ENCODE data around the gene SPTLC1. TPM values are rescaled to one million over a fixed set of nuclear protein-coding genes. Genes with fewer than 3 reads are reported as not detected.
A peak's percentile ranks its signal among the peaks of the same experiment; 100 is the strongest.

The SPTLC1 gene
- total and polyA plus RNA-seq, 4 experiments from 2014 or later: 45.6 to 57.9 (median 56.8) TPM

DNA sequence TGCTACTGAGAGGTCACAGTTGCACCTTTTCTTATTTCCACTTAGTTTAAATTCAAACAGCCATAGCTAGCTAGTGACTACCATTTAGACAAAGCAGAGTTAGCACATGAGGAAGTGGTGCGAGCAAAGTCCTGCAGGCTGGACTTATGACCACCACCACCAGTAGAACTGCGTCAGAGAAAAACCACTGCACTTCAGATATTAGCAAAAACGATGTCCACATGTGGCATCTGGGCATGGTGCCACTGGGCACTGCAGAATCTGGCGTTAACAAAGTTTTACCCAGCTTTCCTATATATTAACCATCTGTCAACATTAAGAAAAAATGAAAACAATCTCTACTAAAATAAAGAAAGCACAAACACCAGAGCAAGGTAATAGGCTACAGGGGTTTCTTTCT, 80.1 kb downstream of the SPTLC1 start:
- intact Hi-C loops (cut with micrococcal nuclease): no loop called here
- CTCF ChIA-PET (ENCODE audit: partially characterized antibody): interaction anchor here (1.5 kb wide), 1 partner anchor 277 kb away, joined by 3 read pairs; no protein-coding TSS in a partner anchor
- no peak overlapping the region for H3K4me3 ChIP-seq (ENCODE audit: low read length in 2 of 2)
- H3K27ac Mint-ChIP-seq: peak overlapping the region in 1 of 7 donors; percentile 36
- no peaks in the 10 kb centered on the region for H3K4me1 ChIP-seq (ENCODE audit: insufficient read depth, low read length)
- H3K27ac ChIP-seq (ENCODE audit: low read depth, low read length): no peak overlapping the region
- H3K27me3 ChIP-seq (ENCODE audit: insufficient read depth, low read length): no peaks in the 10 kb centered on the region
- H3K27me3 Mint-ChIP-seq: no peaks in the 10 kb centered on the region
- no peaks in the 10 kb centered on the region for H3K9me3 ChIP-seq (ENCODE audit: control insufficient read depth in 1 of 2, low read length in 2 of 2)
- POLR2A ChIA-PET (ENCODE audit: partially characterized antibody): no interaction called here
- peaks cover 29% of the 10 kb centered on the region for H3K36me3 ChIP-seq (ENCODE audit: insufficient read depth, low read length)
- no peak for DNase-seq
- peaks cover 67 to 76% of the 10 kb centered on the region in 2 donors for H3K36me3 Mint-ChIP-seq
- H3K4me3 Mint-ChIP-seq: no peak overlapping the region
- H3K9me3 Mint-ChIP-seq: no peaks in the 10 kb centered on the region
- H3K4me1 Mint-ChIP-seq: no peaks in the 10 kb centered on the region

DNA sequence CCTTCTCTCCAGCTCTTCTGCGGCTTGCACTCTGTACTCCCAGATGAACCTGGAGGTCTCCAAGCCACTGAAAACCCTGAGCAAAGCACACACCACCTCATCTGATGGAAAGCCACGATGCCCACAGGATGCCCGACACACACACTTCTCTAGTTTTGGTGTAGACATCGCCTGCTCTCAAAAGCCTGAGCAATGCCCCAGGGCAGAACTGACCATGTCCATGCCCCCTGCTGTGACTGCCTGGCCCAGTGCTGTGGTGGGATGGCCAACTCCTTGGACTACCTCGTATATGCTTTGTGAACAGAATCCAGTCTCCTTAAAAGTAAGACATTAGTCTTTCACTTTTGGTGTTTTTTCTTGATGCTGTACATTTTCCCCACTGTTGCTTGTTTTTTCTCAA, 81.2 kb downstream of the SPTLC1 start:
- DNase-seq: no peak
- Mint-ChIP-seq H3K4me1 (no peaks in the 10 kb centered on the region), H3K9me3 (no peaks in the 10 kb centered on the region), H3K4me3 (no peak overlapping the region), H3K27ac (peak overlapping the region in 1 of 7 donors; percentile 38), H3K27me3 (no peaks in the 10 kb centered on the region), H3K36me3 (peaks cover 68 to 81% of the 10 kb centered on the region in 2 donors)
- no peaks in the 10 kb centered on the region for H3K9me3 ChIP-seq (ENCODE audit: control insufficient read depth in 1 of 2, low read length in 2 of 2)
- ChIA-PET CTCF (ENCODE audit: partially characterized antibody) (no interaction called here), POLR2A (ENCODE audit: partially characterized antibody) (no interaction called here)
- no peak overlapping the region for H3K27ac ChIP-seq (ENCODE audit: low read depth, low read length)
- peaks cover 29% of the 10 kb centered on the region for H3K36me3 ChIP-seq (ENCODE audit: insufficient read depth, low read length)
- no peaks in the 10 kb centered on the region for H3K27me3 ChIP-seq (ENCODE audit: insufficient read depth, low read length)
- H3K4me3 ChIP-seq (ENCODE audit: low read length in 2 of 2): no peak overlapping the region
- intact Hi-C loops (cut with micrococcal nuclease): no loop called here
- no peaks in the 10 kb centered on the region for H3K4me1 ChIP-seq (ENCODE audit: insufficient read depth, low read length)

DNA sequence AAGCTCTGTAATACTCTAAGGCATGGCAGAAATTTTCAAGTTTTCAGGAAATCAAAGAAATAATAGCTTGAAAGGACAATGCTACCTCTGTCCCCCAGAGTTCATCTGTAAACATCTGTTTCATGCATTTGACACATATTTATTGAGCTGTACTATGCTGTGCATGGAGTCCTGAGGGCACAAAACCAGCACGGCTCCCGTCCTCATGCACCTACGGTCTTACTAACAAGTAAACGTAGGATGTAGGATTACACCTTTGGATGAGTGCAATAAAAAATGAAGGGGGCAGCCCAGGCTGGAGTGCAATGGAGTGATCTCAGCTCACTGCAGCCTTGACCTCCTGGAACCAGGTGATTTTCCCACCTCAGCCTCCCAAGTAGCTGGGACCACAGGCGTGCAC, 81.9 kb downstream of the SPTLC1 start:
- Mint-ChIP-seq H3K4me3 (no peak overlapping the region), H3K4me1 (no peaks in the 10 kb centered on the region), H3K27me3 (no peaks in the 10 kb centered on the region), H3K36me3 (peaks cover 63 to 75% of the 10 kb centered on the region in 2 donors), H3K9me3 (no peaks in the 10 kb centered on the region), H3K27ac (no peak overlapping the region)
- CTCF ChIA-PET (ENCODE audit: partially characterized antibody): no interaction called here
- no peak overlapping the region for H3K27ac ChIP-seq (ENCODE audit: low read depth, low read length)
- no peaks in the 10 kb centered on the region for H3K27me3 ChIP-seq (ENCODE audit: insufficient read depth, low read length)
- intact Hi-C loops (cut with micrococcal nuclease): no loop called here
- no peak for DNase-seq
- POLR2A ChIA-PET (ENCODE audit: partially characterized antibody): no interaction called here
- no peaks in the 10 kb centered on the region for H3K9me3 ChIP-seq (ENCODE audit: control insufficient read depth in 1 of 2, low read length in 2 of 2)
- no peak overlapping the region for H3K4me3 ChIP-seq (ENCODE audit: low read length in 2 of 2)
- no peaks in the 10 kb centered on the region for H3K4me1 ChIP-seq (ENCODE audit: insufficient read depth, low read length)
- H3K36me3 ChIP-seq (ENCODE audit: insufficient read depth, low read length): peaks cover 29% of the 10 kb centered on the region

DNA sequence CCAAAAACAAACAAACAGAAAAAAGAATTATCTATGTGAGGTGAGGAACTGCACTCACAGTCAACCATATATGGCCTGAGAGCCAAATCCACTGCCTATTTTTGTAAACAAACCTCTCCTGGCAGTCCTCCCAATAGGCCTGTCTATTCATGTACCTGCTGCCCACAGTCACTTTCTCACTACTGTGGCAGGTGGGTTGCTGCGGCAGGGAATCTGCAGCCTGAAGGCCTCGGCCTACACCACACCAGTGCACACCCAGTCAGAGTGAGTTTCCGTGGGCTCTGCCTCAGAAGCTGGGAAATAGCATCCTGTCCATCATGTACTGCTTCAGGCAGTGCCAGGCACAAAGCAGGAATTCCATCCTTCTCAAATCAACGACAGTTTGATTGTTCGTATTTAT, 82.3 kb downstream of the SPTLC1 start:
- no peak overlapping the region for H3K4me3 Mint-ChIP-seq
- Histone ChIP-seq H3K36me3 (ENCODE audit: insufficient read depth, low read length) (peaks cover 25% of the 10 kb centered on the region), H3K9me3 (ENCODE audit: control insufficient read depth in 1 of 2, low read length in 2 of 2) (no peaks in the 10 kb centered on the region), H3K4me1 (ENCODE audit: insufficient read depth, low read length) (no peaks in the 10 kb centered on the region), H3K4me3 (ENCODE audit: low read length in 2 of 2) (no peak overlapping the region), H3K27ac (ENCODE audit: low read depth, low read length) (no peak overlapping the region), H3K27me3 (ENCODE audit: insufficient read depth, low read length) (no peaks in the 10 kb centered on the region)
- H3K4me1 Mint-ChIP-seq: no peaks in the 10 kb centered on the region
- no peak for DNase-seq
- H3K27me3 Mint-ChIP-seq: no peaks in the 10 kb centered on the region
- no peaks in the 10 kb centered on the region for H3K9me3 Mint-ChIP-seq
- ChIA-PET CTCF (ENCODE audit: partially characterized antibody) (no interaction called here), POLR2A (ENCODE audit: partially characterized antibody) (no interaction called here)
- peaks cover 58 to 71% of the 10 kb centered on the region in 2 donors for H3K36me3 Mint-ChIP-seq
- H3K27ac Mint-ChIP-seq: no peak overlapping the region
- intact Hi-C loops (cut with micrococcal nuclease): no loop called here

DNA sequence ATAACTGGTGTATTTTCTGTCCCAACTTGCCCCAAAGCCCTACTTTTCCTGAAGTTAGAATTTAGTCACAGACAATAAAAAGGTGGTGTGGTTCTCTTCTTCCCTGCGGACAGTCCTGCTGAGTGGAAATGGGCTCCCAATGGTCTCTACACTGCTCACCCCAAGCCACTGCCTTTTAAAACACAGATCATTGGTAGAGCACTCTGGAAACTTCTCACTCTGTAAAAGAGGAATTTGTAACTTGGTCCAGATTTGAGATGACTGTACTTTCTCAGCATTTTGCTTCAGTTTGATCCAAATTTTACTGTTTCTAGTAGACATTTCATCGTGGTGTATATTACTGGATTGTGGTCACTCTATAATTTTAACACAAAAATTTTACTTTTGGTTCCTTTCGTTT, 84.8 kb downstream of the SPTLC1 start:
- peak overlapping the region in 1 of 7 donors; percentile 1 for H3K27ac Mint-ChIP-seq
- Histone ChIP-seq H3K9me3 (ENCODE audit: control insufficient read depth in 1 of 2, low read length in 2 of 2) (no peaks in the 10 kb centered on the region), H3K27me3 (ENCODE audit: insufficient read depth, low read length) (no peaks in the 10 kb centered on the region), H3K4me3 (ENCODE audit: low read length in 2 of 2) (no peak overlapping the region), H3K36me3 (ENCODE audit: insufficient read depth, low read length) (peaks cover 13% of the 10 kb centered on the region), H3K27ac (ENCODE audit: low read depth, low read length) (no peak overlapping the region), H3K4me1 (ENCODE audit: insufficient read depth, low read length) (no peaks in the 10 kb centered on the region)
- CTCF ChIA-PET (ENCODE audit: partially characterized antibody): no interaction called here
- POLR2A ChIA-PET (ENCODE audit: partially characterized antibody): no interaction called here
- H3K4me1 Mint-ChIP-seq: no peaks in the 10 kb centered on the region
- intact Hi-C loops (cut with micrococcal nuclease): no loop called here
- H3K36me3 Mint-ChIP-seq: peaks cover 35 to 51% of the 10 kb centered on the region in 2 donors
- no peak for DNase-seq
- H3K9me3 Mint-ChIP-seq: no peaks in the 10 kb centered on the region
- no peak overlapping the region for H3K4me3 Mint-ChIP-seq
- no peaks in the 10 kb centered on the region for H3K27me3 Mint-ChIP-seq

DNA sequence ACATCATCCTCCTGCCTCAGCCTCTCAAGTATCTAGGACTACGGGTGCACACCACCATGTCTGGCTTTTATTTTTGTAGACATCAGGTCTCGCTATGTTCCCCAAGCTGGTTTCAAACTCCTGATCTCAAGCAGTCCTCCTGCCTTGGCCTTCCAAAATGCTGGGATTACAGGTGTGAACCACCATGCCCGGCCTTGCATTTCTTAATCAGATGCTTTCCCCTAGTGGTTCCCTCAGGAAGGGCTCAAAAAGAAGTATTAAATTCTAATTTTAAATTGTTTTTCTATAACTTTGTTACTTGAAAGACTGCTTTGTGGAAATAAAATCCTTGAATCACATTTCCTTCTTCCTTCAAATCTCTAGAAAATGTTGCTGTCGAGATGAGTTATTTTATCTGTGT, 85.7 kb downstream of the SPTLC1 start:
- Histone ChIP-seq H3K27me3 (ENCODE audit: insufficient read depth, low read length) (no peaks in the 10 kb centered on the region), H3K27ac (ENCODE audit: low read depth, low read length) (no peak overlapping the region), H3K9me3 (ENCODE audit: control insufficient read depth in 1 of 2, low read length in 2 of 2) (no peaks in the 10 kb centered on the region), H3K36me3 (ENCODE audit: insufficient read depth, low read length) (peaks cover 10% of the 10 kb centered on the region), H3K4me1 (ENCODE audit: insufficient read depth, low read length) (no peaks in the 10 kb centered on the region), H3K4me3 (ENCODE audit: low read length in 2 of 2) (no peak overlapping the region)
- intact Hi-C loops (cut with micrococcal nuclease): no loop called here
- no peak for DNase-seq
- Mint-ChIP-seq H3K9me3 (no peaks in the 10 kb centered on the region), H3K4me1 (no peaks in the 10 kb centered on the region), H3K27me3 (no peaks in the 10 kb centered on the region), H3K27ac (no peak overlapping the region), H3K4me3 (peak overlapping the region in 1 of 8 donors; percentile 65), H3K36me3 (peaks cover 28 to 43% of the 10 kb centered on the region in 2 donors)
- CTCF ChIA-PET (ENCODE audit: partially characterized antibody): no interaction called here
- POLR2A ChIA-PET (ENCODE audit: partially characterized antibody): no interaction called here

DNA sequence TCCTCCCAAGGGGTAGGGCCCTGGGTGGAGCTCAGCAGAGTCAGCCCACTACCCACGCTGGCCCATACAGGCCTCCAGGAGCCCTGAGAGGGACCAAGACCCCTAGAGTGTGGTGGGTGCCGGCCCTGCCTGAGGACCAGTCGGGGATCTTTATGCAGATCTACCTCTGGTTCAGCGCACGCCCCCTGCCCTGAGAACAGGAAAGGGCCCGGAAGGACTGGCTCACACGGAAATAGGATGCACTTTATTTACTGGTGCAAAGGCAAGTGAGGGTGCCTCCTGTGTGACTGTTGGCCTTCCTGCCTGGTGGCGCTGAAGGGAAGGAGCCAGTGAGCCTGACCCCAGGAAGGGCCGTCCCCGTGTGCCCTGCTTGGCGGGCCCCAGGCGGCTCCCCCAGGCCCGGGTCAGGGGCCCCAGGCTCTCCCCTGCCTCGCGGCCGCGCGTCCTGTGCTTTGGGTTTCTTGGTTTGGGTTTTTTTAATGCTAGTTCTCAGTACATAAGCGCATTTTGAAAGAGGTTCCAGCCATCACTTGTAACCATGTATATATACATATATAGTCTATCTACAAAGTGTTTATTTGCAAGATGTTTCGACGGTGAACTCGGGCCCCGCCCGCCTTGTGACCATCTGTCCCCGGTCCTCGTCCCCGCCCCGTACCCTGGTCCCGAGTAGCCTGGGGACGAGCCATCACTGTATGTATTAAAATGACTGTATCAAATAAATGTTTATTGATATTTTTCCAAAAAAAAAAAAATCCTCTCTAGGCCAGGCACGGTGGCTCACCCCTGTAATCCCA, 88.8 kb downstream of the SPTLC1 start:
- CTCF ChIA-PET (ENCODE audit: partially characterized antibody): no interaction called here
- no peaks in the 10 kb centered on the region for H3K4me1 Mint-ChIP-seq

More for the DNA sequence above, 88.8 kb downstream of the SPTLC1 start:
- peaks cover 0 to 10% (median 2%) of the 10 kb centered on the region in 8 donors for H3K9me3 Mint-ChIP-seq
- H3K27me3 ChIP-seq (ENCODE audit: insufficient read depth, low read length): no peaks in the 10 kb centered on the region
- H3K36me3 ChIP-seq (ENCODE audit: insufficient read depth, low read length): no peaks in the 10 kb centered on the region
- DNase-seq: no peak
- peaks cover 10 to 19% of the 10 kb centered on the region in 2 donors for H3K36me3 Mint-ChIP-seq
- no peaks in the 10 kb centered on the region for H3K27me3 Mint-ChIP-seq
- no peak overlapping the region for H3K4me3 Mint-ChIP-seq
- H3K4me1 ChIP-seq (ENCODE audit: insufficient read depth, low read length): no peaks in the 10 kb centered on the region
- no peak overlapping the region for H3K4me3 ChIP-seq (ENCODE audit: low read length in 2 of 2)
- H3K27ac ChIP-seq (ENCODE audit: low read depth, low read length): no peak overlapping the region
- no peak overlapping the region for H3K27ac Mint-ChIP-seq
- intact Hi-C loops (cut with micrococcal nuclease): no loop called here
- no peaks in the 10 kb centered on the region for H3K9me3 ChIP-seq (ENCODE audit: control insufficient read depth in 1 of 2, low read length in 2 of 2)
- POLR2A ChIA-PET (ENCODE audit: partially characterized antibody): no interaction called here

Measured in CD4-positive, alpha-beta memory T cell (primary cell).